K562 (cell line): ENCODE data around the gene SPINK8. TPM values are rescaled to one million over a fixed set of nuclear protein-coding genes. Genes with fewer than 3 reads are reported as not detected.

Experiments
- ATAC-seq: fragments of 200-7000 bp; cut with Tn5 transposase; 3 replicates; pipeline ENCODE4 v1.9.1; 2020; ENCODE audit warnings: moderate library complexity
- BruUV-seq: library from RNA; stranded (reverse); fragments of 400-500 nt; replicated peaks from 2 replicates; lab custom pipeline; 2021; lab: Mats Ljungman, UMichigan
- CTCF ChIA-PET: fragments of 300-600 bp; formaldehyde crosslinking; extraction: SDS; loops from one replicate; lab custom pipeline; 2021; ENCODE audit warnings: low intra/inter-chr PET ratio; lab: Yijun Ruan, JAX
- POLR2A ChIA-PET: fragments of 300-600, 350-650 bp; sonication (Branson Sonifier 250); formaldehyde crosslinking; extraction: SDS; loops from one replicate; lab custom pipeline; 2021; ENCODE audit warnings: antibody characterized with exemption, inconsistent platforms; lab: Yijun Ruan, JAX
- DNase-seq, 4 experiments: peaks; one replicate each; pipeline versions ENCODE4 v3.0.0 to v3.0.0-alpha.2; 2011 to 2018; ENCODE audit warnings: low spot score in 3 of 4, mixed read lengths in 3 of 4; ENCODE audit errors: extremely low read depth in 1 of 4
- FAIRE-seq: peaks from 2 replicates; lab custom pipeline; 2011; peaks lifted over from hg19 to GRCh38; lab: Jason Lieb, UNC
- H2AFZ ChIP-seq: 2 replicates; pipeline ENCODE4 v1.6.0; 2011; ENCODE audit warnings: low read depth, low read length, control low read depth, inconsistent platforms
- H3K27ac ChIP-seq: fragments of 200-600 bp; 3 replicates; pipeline ENCODE4 v1.8.0; 2011; ENCODE audit warnings: low read depth, mild to moderate bottlenecking, control low read depth, inconsistent platforms, low read length, moderate library complexity, mixed read lengths; ENCODE audit errors: extremely low read depth
- H3K27me3 ChIP-seq, 2 experiments: fragments of 300-600 bp in 1 of 2; 2 replicates in 1 of 2; 3 replicates in 1 of 2; pipeline versions ENCODE4 v1.6.0 to v1.8.0; 2011; ENCODE audit warnings: inconsistent platforms in 2 of 2, low read length in 2 of 2, mild to moderate bottlenecking in 1 of 2, mixed read lengths in 1 of 2, moderate library complexity in 1 of 2; ENCODE audit not compliant: control insufficient read depth in 2 of 2, insufficient read depth in 2 of 2
- H3K36me3 ChIP-seq: fragments of 300-600 bp; 3 replicates; pipeline ENCODE4 v1.8.0; 2011; ENCODE audit warnings: mild to moderate bottlenecking, low read length, inconsistent platforms; ENCODE audit not compliant: control insufficient read depth, insufficient read depth
- H3K4me1 ChIP-seq, 2 experiments: fragments of 200-600 bp in 1 of 2; replicated peaks in 1 of 2; 2 replicates in 1 of 2; 3 replicates in 1 of 2; pipeline versions ENCODE4 v1.5.1 to v1.8.0; 2011; ENCODE audit warnings: inconsistent platforms in 2 of 2, low read length in 2 of 2, mild to moderate bottlenecking in 1 of 2, mixed read lengths in 1 of 2, moderate library complexity in 1 of 2; ENCODE audit not compliant: control insufficient read depth in 2 of 2, insufficient read depth in 2 of 2
- H3K4me2 ChIP-seq: 2 replicates; pipeline ENCODE4 v1.6.1; 2011; ENCODE audit warnings: low read length, control low read depth, inconsistent platforms, mixed read lengths; ENCODE audit not compliant: insufficient read depth
- H3K4me3 ChIP-seq: fragments of 200-600 bp; sonication (generic), shearing (Covaris generic); 2 replicates; pipeline ENCODE4 v1.5.1; 2016; ENCODE audit warnings: control low read depth, inconsistent platforms
- H3K79me2 ChIP-seq: fragments of 200-600 bp; 3 replicates; pipeline ENCODE4 v1.8.0; 2011; ENCODE audit warnings: low read length, inconsistent platforms; ENCODE audit not compliant: control insufficient read depth, insufficient read depth
- H3K9ac ChIP-seq, 2 experiments: 2 replicates each; pipeline versions ENCODE4 v1.6.0 to v1.6.1; 2011; ENCODE audit warnings: low read depth in 2 of 2, low read length in 2 of 2, control low read depth in 1 of 2, inconsistent platforms in 1 of 2, mild to moderate bottlenecking in 1 of 2, mixed read lengths in 1 of 2; ENCODE audit not compliant: insufficient read depth in 1 of 2
- H3K9me1 ChIP-seq: one replicate; pipeline ENCODE4 v1.6.0; 2011; ENCODE audit warnings: inconsistent platforms, mild to moderate bottlenecking, low read length, moderate library complexity; ENCODE audit not compliant: control insufficient read depth, insufficient read depth
- H3K9me3 ChIP-seq: replicated peaks from 2 replicates; pipeline ENCODE4 v1.5.1; 2011; ENCODE audit warnings: low read depth, low read length, inconsistent platforms; ENCODE audit not compliant: control insufficient read depth, insufficient read depth
- H4K20me1 ChIP-seq: replicated peaks from 2 replicates; pipeline ENCODE4 v1.6.1; 2011; ENCODE audit warnings: low read length, inconsistent platforms, mixed read lengths; ENCODE audit not compliant: control insufficient read depth, insufficient read depth
- DDX20 ChIP-seq: fragments of 450-650 bp; IDR thresholded peaks from 2 replicates; pipeline ENCODE4 v1.6.1; 2016; ENCODE audit warnings: missing genetic modification characterization, low read depth, mild to moderate bottlenecking, missing compliant biosample characterization, moderate library complexity
- GTF2F1 ChIP-seq: IDR thresholded peaks from 2 replicates; pipeline ENCODE4 v1.6.1; 2011; ENCODE audit warnings: low read depth, low read length, improper control_type of control experiment
- JUN ChIP-seq, 2 experiments: sonication (generic) in 1 of 2; formaldehyde crosslinking in 1 of 2; IDR thresholded peaks; 2 replicates each; pipeline versions ENCODE4 v1.6.1 to v1.8.0; 2012 to 2022; ENCODE audit warnings: borderline replicate concordance in 2 of 2, mild to moderate bottlenecking in 2 of 2, improper control_type of control experiment in 1 of 2, low read depth in 1 of 2, low read length in 1 of 2, missing genetic modification reagents in 1 of 2
- KAT2B ChIP-seq: IDR thresholded peaks from one replicate; pipeline ENCODE4 v1.6.1; 2012; ENCODE audit warnings: low read depth, mild to moderate bottlenecking, control low read depth, inconsistent platforms, low read length, moderate library complexity
- NFRKB ChIP-seq: fragments of 450-650 bp; IDR thresholded peaks from 2 replicates; pipeline ENCODE4 v1.6.1; 2016; ENCODE audit warnings: low read depth
- SNIP1 ChIP-seq: fragments of 450-650 bp; IDR thresholded peaks from 2 replicates; pipeline ENCODE4 v1.7.1; 2017; ENCODE audit warnings: low read depth, mild to moderate bottlenecking
- ZC3H4 ChIP-seq: sonication (generic); formaldehyde crosslinking; IDR thresholded peaks from 2 replicates; pipeline ENCODE4 v1.9.0; 2021; ENCODE audit warnings: missing genetic modification reagents, borderline replicate concordance
- ZNF41 ChIP-seq: fragments of 250-450 bp; sonication (Bioruptor Pico); conservative IDR thresholded peaks from 2 replicates; pipeline ENCODE4 v1.4.0; 2020; ENCODE audit warnings: mild to moderate bottlenecking
- ZZZ3 ChIP-seq: fragments of 450-650 bp; IDR thresholded peaks from 2 replicates; pipeline ENCODE4 v1.6.1; 2016; ENCODE audit warnings: antibody characterized with exemption, mild to moderate bottlenecking, moderate library complexity
- WGBS: fragments of 100-300 bp; shearing (Covaris generic); methylation state at CpG from one replicate; pipeline ENCODE4 v1.1.6; 2016; ENCODE audit warnings: low coverage, mixed read lengths; ENCODE audit not compliant: insufficient coverage; ENCODE audit errors: missing lambda C conversion rate; 5-methylcytosine and 5-hydroxymethylcytosine counted together
- in situ Hi-C: fragments of 300-500 bp; cut with MboI; formaldehyde crosslinking; loops from 4 replicates; pipeline ENCODE4 v1.15.0; 2018; ENCODE audit warnings: inconsistent platforms, mixed read lengths
- intact Hi-C: fragments of 100-400 bp; cut with micrococcal nuclease; formaldehyde crosslinking; loops from 2 replicates; pipeline ENCODE4 v1.14.2; 2022
- polyA plus RNA-seq, 8 experiments: library from polyadenylated mRNA; depleted of rRNA in 4 of 8; stranded (reverse) in 5 of 8; unstranded in 3 of 8; fragments of >200 nt; fragmentation: Nextera tagmentation in 2 of 8; fragmentation: Illumina TruSeq in 1 of 8; extraction: Ambion mirVana in 2 of 8; extraction: Trizol in 1 of 8; gene quantifications; 2 replicates each; pipeline versions ENCODE4 v1.2.1 to v1.2.3, GENCODE V29; 2011 to 2014; ENCODE audit warnings: inconsistent platforms in 1 of 8, missing spikeins in 1 of 8
- total RNA-seq, 7 experiments: library from RNA; depleted of rRNA in 6 of 7; stranded (reverse); fragments of >200 nt in 6 of 7; fragmentation: Illumina TruSeq in 2 of 7; extraction: Trizol in 2 of 7; gene quantifications; 2 replicates each; pipeline versions ENCODE4 v1.2.1 to v1.2.3, GENCODE V29; 2011 to 2021; ENCODE audit warnings: low replicate concordance in 1 of 7
- TF ChIP-seq, protein P1 (sequence below): fragments of 450-650 bp; IDR thresholded peaks from 2 replicates; pipeline ENCODE4 v1.6.1; 2016; ENCODE audit warnings: antibody characterized with exemption
- TF ChIP-seq, protein P2 (sequence below): fragments of 450-650 bp; formaldehyde crosslinking; conservative IDR thresholded peaks from 2 replicates; pipeline ENCODE4 v1.4.0; 2022; ENCODE audit warnings: mild to moderate bottlenecking, missing genetic modification characterization
- TF ChIP-seq, protein P3 (sequence below): fragments of 200-800 bp; sonication (Bioruptor generic); IDR thresholded peaks from 2 replicates; pipeline ENCODE4 v1.6.1; 2017; ENCODE audit warnings: missing genetic modification characterization, missing compliant biosample characterization

SPINK8 gene
- total and polyA plus RNA-seq, 9 of the 15 experiments (the other 6 are each of a cell fraction or from before 2014, with no cell fraction given) = not detected

DNA sequence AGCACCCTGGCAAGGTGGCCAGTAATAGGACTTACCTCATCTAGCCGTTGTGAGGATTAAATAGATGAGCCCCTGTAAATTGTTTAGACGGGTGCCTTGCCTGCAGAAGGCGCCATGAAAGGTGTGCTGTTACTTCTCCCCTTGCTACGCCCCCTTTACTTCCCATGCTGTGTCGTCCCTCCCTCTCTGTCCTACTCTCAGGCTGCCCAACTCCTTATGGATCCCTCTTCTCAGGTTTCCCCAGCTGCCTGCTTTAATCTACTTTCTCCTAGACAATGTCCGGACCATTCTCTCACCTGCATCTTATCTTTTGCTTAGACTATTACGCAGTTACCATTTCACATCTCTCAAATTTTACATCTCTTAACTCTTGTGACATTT is 36.9 kb upstream of the SPINK8 start:
- Histone ChIP-seq H3K9ac (no peak overlapping the region), H3K36me3 (no peaks in the 10 kb centered on the region), H3K27ac (no peak overlapping the region), H3K4me1 (peaks cover 0 to 3% of the 10 kb centered on the region in 2 experiments; a peak in 2 of 5 replicates), H4K20me1 (no peaks in the 10 kb centered on the region), H3K4me3 (no peak overlapping the region), H2AFZ (peak overlapping the region; percentile 39; the same call in 1 of the 2 replicates), H3K4me2 (no peak overlapping the region), H3K9me3 (no peaks in the 10 kb centered on the region), H3K9me1 (no peaks in the 10 kb centered on the region), H3K79me2 (no peaks in the 10 kb centered on the region), H3K27me3 (no peaks in the 10 kb centered on the region)
- ATAC-seq (no peak), FAIRE-seq (no peak), DNase-seq (no peak)
- ChIA-PET CTCF (no interaction called here), POLR2A (no interaction called here)
- WGBS = 34% methylated on average over 7 of the region's 7 CpGs
- intact Hi-C loops = no loop called here
- in situ Hi-C loops = no loop called here
- BruUV-seq = no TSS peak
- TF ChIP-seq DDX20 (tag) (no peak), NFRKB (no peak), GTF2F1 (no peak), SNIP1 (no peak), ZZZ3 (no peak), JUN (IDR thresholded peaks at IDR 0.05; ENCODE audit: borderline replicate concordance, low read depth, low read length) (no peak), JUN (CRISPR knock-in tag; IDR thresholded peaks at IDR 0.05; ENCODE audit: borderline replicate concordance) (no peak), KAT2B (no peak), ZNF41 (CRISPR knock-in tag) (no peak), ZC3H4 (no peak)
- TF ChIP-seq, protein P1, sequence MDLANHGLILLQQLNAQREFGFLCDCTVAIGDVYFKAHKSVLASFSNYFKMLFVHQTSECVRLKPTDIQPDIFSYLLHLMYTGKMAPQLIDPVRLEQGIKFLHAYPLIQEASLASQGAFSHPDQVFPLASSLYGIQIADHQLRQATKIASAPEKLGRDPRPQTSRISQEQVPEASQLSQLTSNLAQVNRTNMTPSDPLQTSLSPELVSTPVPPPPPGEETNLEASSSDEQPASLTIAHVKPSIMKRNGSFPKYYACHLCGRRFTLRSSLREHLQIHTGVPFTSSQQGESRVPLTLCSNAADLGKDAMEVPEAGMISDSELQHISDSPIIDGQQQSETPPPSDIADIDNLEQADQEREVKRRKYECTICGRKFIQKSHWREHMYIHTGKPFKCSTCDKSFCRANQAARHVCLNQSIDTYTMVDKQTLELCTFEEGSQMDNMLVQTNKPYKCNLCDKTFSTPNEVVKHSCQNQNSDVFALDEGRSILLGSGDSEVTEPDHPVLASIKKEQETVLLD = no peak
- TF ChIP-seq, protein P2, sequence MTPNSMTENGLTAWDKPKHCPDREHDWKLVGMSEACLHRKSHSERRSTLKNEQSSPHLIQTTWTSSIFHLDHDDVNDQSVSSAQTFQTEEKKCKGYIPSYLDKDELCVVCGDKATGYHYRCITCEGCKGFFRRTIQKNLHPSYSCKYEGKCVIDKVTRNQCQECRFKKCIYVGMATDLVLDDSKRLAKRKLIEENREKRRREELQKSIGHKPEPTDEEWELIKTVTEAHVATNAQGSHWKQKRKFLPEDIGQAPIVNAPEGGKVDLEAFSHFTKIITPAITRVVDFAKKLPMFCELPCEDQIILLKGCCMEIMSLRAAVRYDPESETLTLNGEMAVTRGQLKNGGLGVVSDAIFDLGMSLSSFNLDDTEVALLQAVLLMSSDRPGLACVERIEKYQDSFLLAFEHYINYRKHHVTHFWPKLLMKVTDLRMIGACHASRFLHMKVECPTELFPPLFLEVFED = no peak
- TF ChIP-seq, protein P3, sequence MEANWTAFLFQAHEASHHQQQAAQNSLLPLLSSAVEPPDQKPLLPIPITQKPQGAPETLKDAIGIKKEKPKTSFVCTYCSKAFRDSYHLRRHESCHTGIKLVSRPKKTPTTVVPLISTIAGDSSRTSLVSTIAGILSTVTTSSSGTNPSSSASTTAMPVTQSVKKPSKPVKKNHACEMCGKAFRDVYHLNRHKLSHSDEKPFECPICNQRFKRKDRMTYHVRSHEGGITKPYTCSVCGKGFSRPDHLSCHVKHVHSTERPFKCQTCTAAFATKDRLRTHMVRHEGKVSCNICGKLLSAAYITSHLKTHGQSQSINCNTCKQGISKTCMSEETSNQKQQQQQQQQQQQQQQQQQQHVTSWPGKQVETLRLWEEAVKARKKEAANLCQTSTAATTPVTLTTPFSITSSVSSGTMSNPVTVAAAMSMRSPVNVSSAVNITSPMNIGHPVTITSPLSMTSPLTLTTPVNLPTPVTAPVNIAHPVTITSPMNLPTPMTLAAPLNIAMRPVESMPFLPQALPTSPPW (CRISPR knock-in tag) = no peak
